GM12801 (cell line): ENCODE results near the gene ULK3.

Source experiments
- TF ChIP-seq, protein P1 (sequence below): IDR thresholded peaks from one replicate; pipeline ENCODE4 v1.5.1; 2011; ENCODE audit warnings: control low read depth; ENCODE audit not compliant: insufficient read length; ENCODE audit errors: extremely low read depth

The ULK3 gene

DNA sequence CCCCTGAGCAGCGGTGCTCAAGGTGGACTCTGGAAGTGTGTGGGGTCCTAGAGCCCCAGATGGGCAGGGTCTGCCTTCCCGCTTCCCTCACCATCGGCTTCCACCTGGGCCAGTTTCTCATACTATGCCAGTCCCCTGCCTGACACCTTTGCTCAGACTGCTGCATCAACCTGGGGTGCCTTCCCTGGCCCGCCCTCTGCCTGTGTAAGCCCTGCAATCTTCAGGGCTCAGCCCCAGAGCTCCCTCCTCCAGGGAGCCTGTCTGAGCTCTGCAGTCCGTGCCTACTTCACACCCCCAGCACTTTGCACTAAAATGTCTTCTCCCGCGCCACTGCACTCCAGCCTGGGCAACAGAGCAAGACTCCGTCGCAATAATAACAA is 48.0 kb downstream of the ULK3 start:
- TF ChIP-seq, protein P1, sequence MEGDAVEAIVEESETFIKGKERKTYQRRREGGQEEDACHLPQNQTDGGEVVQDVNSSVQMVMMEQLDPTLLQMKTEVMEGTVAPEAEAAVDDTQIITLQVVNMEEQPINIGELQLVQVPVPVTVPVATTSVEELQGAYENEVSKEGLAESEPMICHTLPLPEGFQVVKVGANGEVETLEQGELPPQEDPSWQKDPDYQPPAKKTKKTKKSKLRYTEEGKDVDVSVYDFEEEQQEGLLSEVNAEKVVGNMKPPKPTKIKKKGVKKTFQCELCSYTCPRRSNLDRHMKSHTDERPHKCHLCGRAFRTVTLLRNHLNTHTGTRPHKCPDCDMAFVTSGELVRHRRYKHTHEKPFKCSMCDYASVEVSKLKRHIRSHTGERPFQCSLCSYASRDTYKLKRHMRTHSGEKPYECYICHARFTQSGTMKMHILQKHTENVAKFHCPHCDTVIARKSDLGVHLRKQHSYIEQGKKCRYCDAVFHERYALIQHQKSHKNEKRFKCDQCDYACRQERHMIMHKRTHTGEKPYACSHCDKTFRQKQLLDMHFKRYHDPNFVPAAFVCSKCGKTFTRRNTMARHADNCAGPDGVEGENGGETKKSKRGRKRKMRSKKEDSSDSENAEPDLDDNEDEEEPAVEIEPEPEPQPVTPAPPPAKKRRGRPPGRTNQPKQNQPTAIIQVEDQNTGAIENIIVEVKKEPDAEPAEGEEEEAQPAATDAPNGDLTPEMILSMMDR: no peak

DNA sequence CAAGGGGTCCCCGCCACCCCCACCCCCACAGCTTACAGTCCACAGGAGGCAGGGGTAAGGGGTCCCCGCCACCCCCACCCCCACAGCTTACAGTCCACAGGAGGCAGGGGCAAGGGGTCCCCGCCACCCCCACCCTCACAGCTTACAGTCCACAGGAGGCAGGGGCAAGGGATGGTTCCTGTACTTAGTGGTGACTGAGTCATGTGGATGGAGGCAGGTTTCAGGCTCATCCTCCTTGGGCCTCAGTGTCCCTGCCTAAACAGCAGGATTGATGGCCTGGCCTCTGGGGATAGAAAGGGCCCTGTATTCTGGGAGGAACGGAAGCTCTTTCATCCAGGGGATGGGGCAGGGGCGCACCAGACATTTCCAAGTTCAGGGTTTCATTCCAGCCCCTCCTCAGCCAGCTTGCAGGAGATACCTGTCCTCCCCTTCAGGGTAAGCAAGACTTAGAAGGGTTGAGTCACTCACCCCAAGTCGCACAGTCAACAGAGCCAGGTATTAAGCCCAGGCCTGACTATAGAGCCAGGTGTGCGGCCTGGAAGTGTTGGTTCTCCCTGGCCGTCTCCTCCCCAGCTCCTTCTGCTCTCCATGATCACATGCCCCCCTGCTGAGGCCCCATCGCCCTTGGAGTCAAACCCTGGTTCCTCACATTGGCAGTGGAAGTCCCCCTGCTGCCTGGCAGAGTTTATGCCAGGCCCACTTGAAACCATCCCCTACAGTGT is 48.5 kb downstream of the ULK3 start:
- TF ChIP-seq, protein P1: no peak

DNA sequence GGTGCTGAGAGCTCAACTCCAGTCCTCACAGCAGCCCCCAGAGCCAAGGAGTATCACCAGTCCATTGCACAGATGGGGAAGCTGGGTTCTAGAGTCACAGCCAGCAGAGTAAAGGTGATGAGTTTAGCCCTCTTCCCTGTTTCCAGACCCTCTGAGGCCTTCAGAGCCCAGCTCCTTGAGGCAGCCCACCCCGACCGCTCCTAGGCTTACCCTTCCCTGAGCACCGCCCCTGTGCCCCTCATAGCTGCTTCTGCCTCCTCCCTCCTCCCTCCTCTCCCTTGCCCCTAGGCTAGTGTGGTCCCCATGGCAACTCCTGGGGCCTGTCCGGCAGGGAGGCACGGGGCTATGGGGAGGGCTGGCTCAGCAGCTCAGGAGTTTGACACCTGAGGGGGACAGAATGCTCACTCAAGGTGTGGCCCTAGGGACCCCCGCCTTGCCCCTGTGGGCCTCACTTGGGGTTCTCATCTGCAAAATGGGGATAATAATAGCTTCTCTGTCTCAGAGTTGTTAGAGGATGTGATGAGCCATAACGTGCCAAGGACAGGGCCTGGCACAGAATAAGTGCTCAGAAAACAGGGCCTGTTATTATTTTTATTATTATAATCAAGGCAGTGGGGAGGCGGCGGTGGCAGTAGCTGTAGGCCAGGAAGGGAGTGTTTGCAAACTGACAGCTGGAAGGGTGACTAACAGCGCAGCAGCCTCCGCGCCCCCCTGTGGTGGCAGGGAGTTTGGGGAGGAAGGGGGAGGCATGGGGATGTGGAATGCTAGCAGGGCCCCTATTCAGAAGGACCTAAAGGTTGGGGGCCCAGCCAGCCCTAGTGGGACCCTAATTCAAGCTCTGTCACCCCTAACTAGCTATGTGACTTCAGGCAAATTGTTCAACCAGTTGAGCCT is 49.6 kb downstream of the ULK3 start:
- TF ChIP-seq, protein P1: no peak

DNA sequence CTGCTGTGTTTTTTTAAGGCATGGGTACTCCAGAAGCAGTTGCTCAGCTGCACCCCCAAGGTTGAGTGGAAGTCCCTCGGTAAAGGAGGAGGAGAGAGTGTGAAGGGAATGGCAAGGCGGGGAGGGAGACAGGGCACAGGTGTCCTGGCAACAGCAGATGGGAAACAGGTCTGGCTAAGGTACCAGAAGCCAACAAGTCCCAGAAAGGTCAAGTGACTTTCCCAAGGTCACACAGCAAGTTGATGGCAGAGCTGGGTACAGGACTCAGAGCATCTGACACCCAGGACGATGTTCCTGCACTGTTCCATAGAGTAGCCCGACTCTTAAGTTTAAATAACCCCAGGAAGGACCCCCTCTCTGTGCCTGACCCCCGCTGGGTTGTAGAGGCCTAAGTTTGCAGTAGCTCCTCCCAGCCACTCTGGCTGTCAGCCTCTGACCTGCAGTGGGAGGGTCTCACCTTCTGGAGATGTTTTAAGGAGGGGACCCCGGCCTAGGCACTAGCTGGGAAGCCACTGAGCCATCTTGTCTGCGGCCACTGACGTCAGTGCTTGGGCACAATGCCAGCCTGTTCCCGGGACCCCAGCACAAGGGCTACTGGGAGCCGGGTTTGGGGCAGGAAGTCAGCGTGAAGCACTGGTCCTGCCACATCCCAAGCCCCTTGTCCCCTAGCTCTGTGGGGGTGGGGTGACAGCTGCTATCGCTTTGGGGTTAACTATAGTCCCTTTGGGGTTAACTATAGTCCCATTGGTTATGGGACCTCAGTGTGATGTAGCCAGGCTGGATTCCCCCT is 50.5 kb downstream of the ULK3 start:
- TF ChIP-seq, protein P1: no peak

DNA sequence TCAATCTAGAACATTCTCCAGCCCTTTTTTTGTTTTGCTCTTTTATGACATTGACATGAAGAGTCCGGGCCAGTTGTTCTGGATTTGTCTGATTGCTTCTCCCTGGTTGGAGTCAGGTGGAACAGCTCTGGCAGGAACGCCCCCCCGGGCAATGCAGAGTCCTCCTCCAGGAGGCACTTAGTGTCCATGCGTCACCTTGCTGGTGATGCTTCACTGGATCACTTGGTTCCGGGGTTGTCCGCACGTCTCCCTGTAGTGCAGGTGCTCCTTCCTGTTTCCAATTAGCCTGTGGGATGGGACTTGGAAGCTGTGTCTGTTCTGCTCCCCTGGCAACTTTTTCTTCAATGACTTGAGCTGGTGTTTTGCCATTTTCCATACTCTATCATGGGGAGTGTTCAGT is 51.3 kb downstream of the ULK3 start:
- TF ChIP-seq, protein P1: no peak

DNA sequence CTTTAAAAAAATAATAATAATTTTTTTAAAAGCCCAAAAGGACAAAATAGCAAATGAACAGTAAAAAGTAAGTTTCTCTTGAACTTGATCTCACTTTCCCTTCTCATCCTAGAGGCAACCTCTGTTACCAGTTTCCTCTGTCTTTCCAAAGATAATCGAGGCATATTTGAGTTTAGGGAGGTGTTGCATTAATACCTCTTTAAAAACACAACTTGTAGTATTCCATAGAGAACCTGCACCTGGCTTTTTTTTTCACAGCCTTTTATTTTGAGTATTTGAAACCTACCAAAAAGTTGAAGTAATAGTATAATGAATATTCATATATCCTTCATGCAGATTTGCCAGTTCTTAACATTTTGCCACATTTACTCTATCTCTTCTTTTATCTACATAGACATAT is 51.9 kb downstream of the ULK3 start:
- TF ChIP-seq, protein P1: no peak
